GM23338 (cell line): ENCODE results near the gene APBB1IP.

Experiments
- EZH2 ChIP-seq: fragments of 200-600 bp; sonication (generic); IDR thresholded peaks from one replicate; pipeline ENCODE4 v1.8.0; 2017; ENCODE audit warnings: antibody characterized with exemption, mild to moderate bottlenecking, low read depth; ENCODE audit not compliant: unreplicated experiment
- EZH2phosphoT487 ChIP-seq: fragments of 200-600 bp; sonication (generic); IDR thresholded peaks from one replicate; pipeline ENCODE4 v1.8.1; 2018; ENCODE audit warnings: antibody characterized with exemption; ENCODE audit not compliant: unreplicated experiment
- JUNB ChIP-seq: IDR thresholded peaks from one replicate; pipeline ENCODE4 v1.6.1; 2016; ENCODE audit warnings: antibody characterized with exemption; ENCODE audit not compliant: unreplicated experiment
- POLR2AphosphoS5 ChIP-seq: IDR thresholded peaks from 2 replicates; pipeline ENCODE4 v1.6.1; 2016; ENCODE audit warnings: antibody characterized with exemption, low read depth
- ZNF114 ChIP-seq: fragments of 250-450 bp; sonication (Bioruptor Pico); IDR thresholded peaks from 2 replicates; pipeline ENCODE4 v1.5.0; 2020; ENCODE audit warnings: mild to moderate bottlenecking, moderate library complexity
- TF ChIP-seq, protein P1 (sequence below), 2 experiments: fragments of 200-600 bp in 1 of 2; sonication (generic) in 1 of 2; conservative IDR thresholded peaks; 2 replicates each; pipeline versions ENCODE4 v1.5.1 to v1.6.1; 2016 to 2017; ENCODE audit warnings: antibody characterized with exemption in 2 of 2, low read depth in 2 of 2, mild to moderate bottlenecking in 2 of 2, moderate library complexity in 1 of 2
- TF ChIP-seq, protein P2 (sequence below): IDR thresholded peaks from one replicate; pipeline ENCODE4 v1.6.1; 2018; ENCODE audit warnings: antibody characterized with exemption; ENCODE audit not compliant: unreplicated experiment

DNA sequence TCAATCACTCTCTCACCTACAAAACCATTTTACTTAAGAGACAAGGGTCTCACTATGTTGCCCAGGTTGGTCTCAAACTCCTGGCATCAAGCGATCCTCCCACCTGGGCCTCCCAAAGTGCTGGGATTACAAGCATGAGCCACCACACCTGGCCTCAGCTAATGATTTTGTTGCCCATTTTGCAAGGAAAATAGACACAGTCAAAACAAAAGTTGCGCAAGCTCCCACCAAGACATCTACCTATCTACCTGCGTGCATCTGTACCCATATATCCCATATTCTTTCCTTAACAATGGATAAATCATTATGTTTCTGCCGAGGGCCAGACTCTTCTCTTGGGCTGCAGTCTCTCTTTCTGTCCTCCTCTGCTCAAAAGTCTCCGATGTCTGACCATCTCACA lies 67.3 kb downstream of the APBB1IP start:
- TF ChIP-seq, protein P1, sequence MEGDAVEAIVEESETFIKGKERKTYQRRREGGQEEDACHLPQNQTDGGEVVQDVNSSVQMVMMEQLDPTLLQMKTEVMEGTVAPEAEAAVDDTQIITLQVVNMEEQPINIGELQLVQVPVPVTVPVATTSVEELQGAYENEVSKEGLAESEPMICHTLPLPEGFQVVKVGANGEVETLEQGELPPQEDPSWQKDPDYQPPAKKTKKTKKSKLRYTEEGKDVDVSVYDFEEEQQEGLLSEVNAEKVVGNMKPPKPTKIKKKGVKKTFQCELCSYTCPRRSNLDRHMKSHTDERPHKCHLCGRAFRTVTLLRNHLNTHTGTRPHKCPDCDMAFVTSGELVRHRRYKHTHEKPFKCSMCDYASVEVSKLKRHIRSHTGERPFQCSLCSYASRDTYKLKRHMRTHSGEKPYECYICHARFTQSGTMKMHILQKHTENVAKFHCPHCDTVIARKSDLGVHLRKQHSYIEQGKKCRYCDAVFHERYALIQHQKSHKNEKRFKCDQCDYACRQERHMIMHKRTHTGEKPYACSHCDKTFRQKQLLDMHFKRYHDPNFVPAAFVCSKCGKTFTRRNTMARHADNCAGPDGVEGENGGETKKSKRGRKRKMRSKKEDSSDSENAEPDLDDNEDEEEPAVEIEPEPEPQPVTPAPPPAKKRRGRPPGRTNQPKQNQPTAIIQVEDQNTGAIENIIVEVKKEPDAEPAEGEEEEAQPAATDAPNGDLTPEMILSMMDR (conservative IDR thresholded peaks at IDR 0.05; ENCODE audit: low read depth in 2 of 2), result no peak
- TF ChIP-seq EZH2phosphoT487 (no peak), EZH2 (no peak), POLR2AphosphoS5 (no peak), JUNB (no peak), ZNF114 (CRISPR knock-in tag) (no peak)
- TF ChIP-seq, protein P2, sequence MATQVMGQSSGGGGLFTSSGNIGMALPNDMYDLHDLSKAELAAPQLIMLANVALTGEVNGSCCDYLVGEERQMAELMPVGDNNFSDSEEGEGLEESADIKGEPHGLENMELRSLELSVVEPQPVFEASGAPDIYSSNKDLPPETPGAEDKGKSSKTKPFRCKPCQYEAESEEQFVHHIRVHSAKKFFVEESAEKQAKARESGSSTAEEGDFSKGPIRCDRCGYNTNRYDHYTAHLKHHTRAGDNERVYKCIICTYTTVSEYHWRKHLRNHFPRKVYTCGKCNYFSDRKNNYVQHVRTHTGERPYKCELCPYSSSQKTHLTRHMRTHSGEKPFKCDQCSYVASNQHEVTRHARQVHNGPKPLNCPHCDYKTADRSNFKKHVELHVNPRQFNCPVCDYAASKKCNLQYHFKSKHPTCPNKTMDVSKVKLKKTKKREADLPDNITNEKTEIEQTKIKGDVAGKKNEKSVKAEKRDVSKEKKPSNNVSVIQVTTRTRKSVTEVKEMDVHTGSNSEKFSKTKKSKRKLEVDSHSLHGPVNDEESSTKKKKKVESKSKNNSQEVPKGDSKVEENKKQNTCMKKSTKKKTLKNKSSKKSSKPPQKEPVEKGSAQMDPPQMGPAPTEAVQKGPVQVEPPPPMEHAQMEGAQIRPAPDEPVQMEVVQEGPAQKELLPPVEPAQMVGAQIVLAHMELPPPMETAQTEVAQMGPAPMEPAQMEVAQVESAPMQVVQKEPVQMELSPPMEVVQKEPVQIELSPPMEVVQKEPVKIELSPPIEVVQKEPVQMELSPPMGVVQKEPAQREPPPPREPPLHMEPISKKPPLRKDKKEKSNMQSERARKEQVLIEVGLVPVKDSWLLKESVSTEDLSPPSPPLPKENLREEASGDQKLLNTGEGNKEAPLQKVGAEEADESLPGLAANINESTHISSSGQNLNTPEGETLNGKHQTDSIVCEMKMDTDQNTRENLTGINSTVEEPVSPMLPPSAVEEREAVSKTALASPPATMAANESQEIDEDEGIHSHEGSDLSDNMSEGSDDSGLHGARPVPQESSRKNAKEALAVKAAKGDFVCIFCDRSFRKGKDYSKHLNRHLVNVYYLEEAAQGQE, result no peak
